ENCODE results near the gene KCNJ8.

KCNJ8 gene

DNA sequence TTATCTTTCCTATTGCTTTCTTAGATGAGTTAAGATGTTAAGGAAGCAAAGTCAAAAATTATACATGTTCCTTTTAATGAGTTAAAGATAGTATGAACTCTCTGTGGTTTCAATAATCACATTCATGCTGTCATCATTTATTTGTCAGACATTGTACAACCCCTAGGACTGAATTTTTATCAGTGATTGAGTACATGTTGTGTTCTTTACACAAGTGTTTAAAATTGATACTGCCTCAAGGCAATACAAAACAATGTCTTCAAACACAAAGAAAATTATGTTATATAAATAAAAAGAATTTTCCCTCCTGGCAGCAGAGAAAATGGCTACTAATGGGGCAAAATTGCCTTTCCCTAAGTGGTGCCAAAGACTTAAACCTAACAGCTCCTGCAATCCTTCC, 34.6 kb upstream of the KCNJ8 start:
- TF ChIP-seq SPI1 (IDR thresholded peaks at IDR 0.05; ENCODE audit: borderline replicate concordance, low read depth) (no peak), POLR2AphosphoS5 (IDR thresholded peaks at IDR 0.05; ENCODE audit: low read depth) (no peak), GABPA (IDR thresholded peaks at IDR 0.05; ENCODE audit: low read depth) (no peak)
- TF ChIP-seq, protein P1, sequence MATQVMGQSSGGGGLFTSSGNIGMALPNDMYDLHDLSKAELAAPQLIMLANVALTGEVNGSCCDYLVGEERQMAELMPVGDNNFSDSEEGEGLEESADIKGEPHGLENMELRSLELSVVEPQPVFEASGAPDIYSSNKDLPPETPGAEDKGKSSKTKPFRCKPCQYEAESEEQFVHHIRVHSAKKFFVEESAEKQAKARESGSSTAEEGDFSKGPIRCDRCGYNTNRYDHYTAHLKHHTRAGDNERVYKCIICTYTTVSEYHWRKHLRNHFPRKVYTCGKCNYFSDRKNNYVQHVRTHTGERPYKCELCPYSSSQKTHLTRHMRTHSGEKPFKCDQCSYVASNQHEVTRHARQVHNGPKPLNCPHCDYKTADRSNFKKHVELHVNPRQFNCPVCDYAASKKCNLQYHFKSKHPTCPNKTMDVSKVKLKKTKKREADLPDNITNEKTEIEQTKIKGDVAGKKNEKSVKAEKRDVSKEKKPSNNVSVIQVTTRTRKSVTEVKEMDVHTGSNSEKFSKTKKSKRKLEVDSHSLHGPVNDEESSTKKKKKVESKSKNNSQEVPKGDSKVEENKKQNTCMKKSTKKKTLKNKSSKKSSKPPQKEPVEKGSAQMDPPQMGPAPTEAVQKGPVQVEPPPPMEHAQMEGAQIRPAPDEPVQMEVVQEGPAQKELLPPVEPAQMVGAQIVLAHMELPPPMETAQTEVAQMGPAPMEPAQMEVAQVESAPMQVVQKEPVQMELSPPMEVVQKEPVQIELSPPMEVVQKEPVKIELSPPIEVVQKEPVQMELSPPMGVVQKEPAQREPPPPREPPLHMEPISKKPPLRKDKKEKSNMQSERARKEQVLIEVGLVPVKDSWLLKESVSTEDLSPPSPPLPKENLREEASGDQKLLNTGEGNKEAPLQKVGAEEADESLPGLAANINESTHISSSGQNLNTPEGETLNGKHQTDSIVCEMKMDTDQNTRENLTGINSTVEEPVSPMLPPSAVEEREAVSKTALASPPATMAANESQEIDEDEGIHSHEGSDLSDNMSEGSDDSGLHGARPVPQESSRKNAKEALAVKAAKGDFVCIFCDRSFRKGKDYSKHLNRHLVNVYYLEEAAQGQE (IDR thresholded peaks at IDR 0.05; ENCODE audit: insufficient replicate concordance, low read depth): no peak
- no peak overlapping the region for H3K4me3 ChIP-seq (replicated peaks; ENCODE audit: insufficient read depth, low read length)
- H3K27me3 ChIP-seq (ENCODE audit: insufficient read depth, poor library complexity, severe bottlenecking): no peaks in the 10 kb centered on the region
- no peak for DNase-seq (ENCODE audit: low read depth in 1 of 2, low spot score in 1 of 2)
- no peak overlapping the region for H3K27ac ChIP-seq (replicated peaks)

DNA sequence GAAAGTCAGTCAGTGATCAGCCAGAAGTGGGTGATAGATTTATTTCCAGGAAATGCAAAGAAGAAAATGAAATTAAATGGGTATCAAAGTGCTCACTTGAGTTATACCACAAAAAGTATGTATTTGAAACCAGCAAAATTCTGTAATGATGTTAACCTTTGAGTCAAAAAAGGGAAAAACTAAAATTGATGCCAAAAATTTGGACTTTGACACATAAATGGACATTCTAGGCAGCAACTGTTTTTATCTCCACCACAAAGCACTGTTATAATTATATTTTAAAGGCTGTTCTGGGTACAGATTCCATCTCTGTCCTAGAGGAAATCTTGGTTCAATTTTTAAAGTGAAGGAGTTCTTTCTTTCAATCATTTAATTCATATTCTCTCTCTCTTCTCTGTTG, 31.7 kb upstream of the KCNJ8 start:
- Histone ChIP-seq H3K27me3 (ENCODE audit: insufficient read depth, poor library complexity, severe bottlenecking) (no peaks in the 10 kb centered on the region), H3K4me3 (replicated peaks; ENCODE audit: insufficient read depth, low read length) (no peak overlapping the region), H3K27ac (replicated peaks) (no peak overlapping the region)
- no peak for TF ChIP-seq POLR2AphosphoS5 (IDR thresholded peaks at IDR 0.05; ENCODE audit: low read depth)
- TF ChIP-seq GABPA (IDR thresholded peaks at IDR 0.05; ENCODE audit: low read depth): no peak
- TF ChIP-seq SPI1 (IDR thresholded peaks at IDR 0.05; ENCODE audit: borderline replicate concordance, low read depth): no peak
- TF ChIP-seq, protein P1 (IDR thresholded peaks at IDR 0.05; ENCODE audit: insufficient replicate concordance, low read depth): no peak
- TF ChIP-seq CTCF (IDR thresholded peaks at IDR 0.05; ENCODE audit: insufficient read depth, low read length): no peak
- no peak for DNase-seq (ENCODE audit: low read depth in 1 of 2, low spot score in 1 of 2)

GRCh38 chr12:21801522-21802288, 27.2 kb upstream of the KCNJ8 start:
- DNase-seq (ENCODE audit: low read depth in 1 of 2, low spot score in 1 of 2): no peak
- H3K4me3 ChIP-seq (replicated peaks; ENCODE audit: insufficient read depth, low read length): no peak overlapping the region
- TF ChIP-seq SPI1 (IDR thresholded peaks at IDR 0.05; ENCODE audit: borderline replicate concordance, low read depth) (no peak), GABPA (IDR thresholded peaks at IDR 0.05; ENCODE audit: low read depth) (no peak), POLR2AphosphoS5 (IDR thresholded peaks at IDR 0.05; ENCODE audit: low read depth) (no peak), CTCF (IDR thresholded peaks at IDR 0.05; ENCODE audit: insufficient read depth, low read length) (no peak)
- TF ChIP-seq, protein P1 (IDR thresholded peaks at IDR 0.05; ENCODE audit: insufficient replicate concordance, low read depth): no peak
- no peak overlapping the region for H3K27ac ChIP-seq (replicated peaks)
- no peaks in the 10 kb centered on the region for H3K27me3 ChIP-seq (ENCODE audit: insufficient read depth, poor library complexity, severe bottlenecking)

Measured in HL-60 (cell line).